NCI-H128 (cell line): ENCODE data around the gene TSPAN31.

Experiments used
- DNase-seq: peaks from one replicate; lab custom pipeline; 2025; ENCODE audit not compliant: unreplicated experiment; lab: John Stamatoyannopoulos, UW

The TSPAN31 gene

DNA sequence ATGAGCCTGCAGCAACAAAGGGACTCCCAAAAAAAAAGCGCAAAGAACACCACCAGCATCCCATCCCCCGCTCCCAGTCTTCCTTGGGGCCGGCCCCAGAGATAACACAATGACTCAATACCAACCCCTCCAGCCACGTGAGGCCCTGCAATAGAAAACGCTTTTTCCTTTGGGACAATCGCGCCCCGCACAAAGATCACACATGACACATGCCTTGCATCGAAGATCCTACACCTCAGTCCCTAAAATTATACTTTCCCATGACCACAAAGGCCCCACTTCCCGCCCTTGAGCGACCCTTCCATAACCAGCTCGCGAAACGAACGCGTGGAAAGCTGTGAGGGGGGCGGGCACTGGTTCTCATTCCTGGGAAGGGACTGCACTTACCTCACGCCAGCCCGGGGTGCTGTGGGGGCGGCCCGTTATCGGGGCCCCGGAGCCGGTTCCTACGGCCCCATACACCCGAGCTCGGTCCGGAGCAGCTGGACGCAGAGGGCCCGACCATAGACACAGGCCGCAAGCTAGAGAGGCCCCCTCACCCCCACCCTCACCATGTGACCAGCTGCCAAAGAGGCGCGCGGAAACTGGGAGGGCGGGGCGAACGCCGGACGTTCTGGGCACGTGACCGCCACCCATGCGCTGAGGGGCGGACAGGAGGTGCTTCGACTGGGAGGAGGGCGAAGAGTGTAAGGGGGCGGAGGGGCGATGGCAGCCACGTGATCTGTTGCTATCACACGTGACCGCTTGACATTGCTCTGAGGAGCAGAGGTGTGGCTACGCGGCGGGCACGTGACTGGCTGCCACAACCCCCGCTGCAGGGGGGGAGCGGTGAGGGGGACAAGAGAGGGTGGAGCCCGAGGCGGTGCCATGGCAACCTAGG, 7.2 kb downstream of the TSPAN31 start, which contains the start of gene CDK4:
Gene CDK4, minus strand, starts transcription at position 523 of the 880 bp plus-strand sequence. CDS start 593 bp downstream, outside the sequence.
- peak; percentile 98 for DNase-seq

GRCh38 chr12:57752668-57753000, 7.8 kb downstream of the TSPAN31 start:
- no peak for DNase-seq

- no peak for DNase-seq
Observed at GRCh38 chr12:57753756-57754337, 9.0 kb downstream of the TSPAN31 start.

DNA sequence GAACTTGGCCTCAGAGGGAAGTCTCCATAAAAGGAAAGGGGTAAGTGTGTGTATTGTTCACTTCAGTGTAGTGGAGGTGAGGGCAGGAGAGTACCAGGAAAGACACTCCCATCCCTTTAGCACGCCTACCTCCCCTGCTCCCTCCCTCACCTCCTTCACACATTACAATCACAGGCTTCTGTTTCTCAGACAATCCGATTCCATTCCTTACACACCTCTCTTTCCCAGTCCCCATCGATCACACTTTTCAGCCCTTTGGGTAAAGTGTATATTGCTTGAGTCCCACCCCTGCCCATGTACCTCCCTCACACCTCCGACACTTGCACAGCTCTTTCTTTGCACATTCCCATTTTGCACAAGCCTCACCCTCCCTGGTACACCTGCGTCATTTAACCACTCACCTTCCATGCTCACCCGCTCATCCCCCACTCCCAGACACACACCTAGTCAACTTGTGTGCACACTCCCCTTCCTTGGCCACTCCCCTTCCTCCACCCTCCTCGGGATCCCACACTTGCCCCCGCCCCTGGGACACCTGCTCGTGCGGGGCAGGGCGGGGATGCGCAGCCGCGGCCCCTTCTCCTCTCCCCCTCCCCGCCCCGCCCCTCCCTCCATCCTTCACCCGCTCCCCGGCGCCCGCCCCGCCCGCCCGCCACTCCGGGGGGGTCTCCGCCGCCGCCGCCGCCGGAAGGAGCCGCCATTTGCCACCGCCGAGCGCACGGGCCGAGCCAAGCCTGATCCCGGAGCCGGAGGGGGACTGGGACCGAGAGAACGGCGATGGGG, 9.8 kb downstream of the TSPAN31 start, which contains the start of gene MARCHF9:
Gene MARCHF9, plus strand, starts transcription at position 693 of the 783 bp plus-strand sequence. CDS start 426 bp downstream, outside the sequence.
- peak; percentile 80 for DNase-seq

- DNase-seq: no peak
Observed at GRCh38 chr12:57755194-57755453, 10.3 kb downstream of the TSPAN31 start.

DNA sequence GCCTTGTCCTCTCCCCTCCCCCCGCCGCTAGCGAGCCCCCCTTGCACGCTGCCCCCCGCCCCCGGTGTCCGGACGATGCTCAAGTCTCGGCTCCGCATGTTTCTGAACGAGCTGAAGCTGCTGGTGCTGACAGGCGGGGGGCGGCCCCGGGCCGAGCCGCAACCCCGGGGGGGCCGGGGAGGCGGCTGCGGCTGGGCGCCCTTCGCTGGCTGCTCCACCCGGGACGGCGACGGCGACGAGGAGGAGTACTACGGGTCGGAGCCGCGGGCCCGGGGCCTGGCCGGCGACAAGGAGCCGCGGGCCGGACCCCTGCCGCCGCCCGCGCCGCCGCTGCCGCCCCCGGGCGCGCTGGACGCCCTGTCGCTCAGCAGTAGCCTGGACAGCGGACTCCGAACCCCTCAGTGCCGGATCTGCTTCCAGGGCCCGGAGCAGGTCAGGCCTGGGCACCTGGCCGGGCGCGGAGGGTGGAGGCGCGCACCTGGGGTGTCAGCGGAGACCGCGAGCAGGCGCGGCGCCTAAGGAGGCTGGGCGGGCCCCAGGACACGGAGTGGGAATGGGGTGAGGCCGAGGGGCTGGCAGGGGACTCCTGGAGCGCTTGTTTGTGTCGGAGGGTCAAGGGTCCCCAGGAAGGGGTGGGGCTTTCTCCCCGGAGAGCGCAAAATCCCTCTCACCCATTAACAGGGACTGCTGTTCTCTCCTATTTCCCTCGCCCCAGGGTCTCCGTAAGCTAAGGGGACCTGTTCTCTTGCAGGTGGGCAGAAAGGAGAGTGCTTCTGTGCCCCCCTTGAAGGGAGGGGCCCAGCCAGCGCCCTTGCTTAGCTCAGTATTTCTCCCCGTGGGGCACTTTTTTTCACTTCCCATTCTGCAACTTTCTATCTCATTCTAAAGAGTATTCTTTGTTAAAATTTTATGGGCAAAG, 10.9 kb downstream of the TSPAN31 start:
- no peak for DNase-seq

DNA sequence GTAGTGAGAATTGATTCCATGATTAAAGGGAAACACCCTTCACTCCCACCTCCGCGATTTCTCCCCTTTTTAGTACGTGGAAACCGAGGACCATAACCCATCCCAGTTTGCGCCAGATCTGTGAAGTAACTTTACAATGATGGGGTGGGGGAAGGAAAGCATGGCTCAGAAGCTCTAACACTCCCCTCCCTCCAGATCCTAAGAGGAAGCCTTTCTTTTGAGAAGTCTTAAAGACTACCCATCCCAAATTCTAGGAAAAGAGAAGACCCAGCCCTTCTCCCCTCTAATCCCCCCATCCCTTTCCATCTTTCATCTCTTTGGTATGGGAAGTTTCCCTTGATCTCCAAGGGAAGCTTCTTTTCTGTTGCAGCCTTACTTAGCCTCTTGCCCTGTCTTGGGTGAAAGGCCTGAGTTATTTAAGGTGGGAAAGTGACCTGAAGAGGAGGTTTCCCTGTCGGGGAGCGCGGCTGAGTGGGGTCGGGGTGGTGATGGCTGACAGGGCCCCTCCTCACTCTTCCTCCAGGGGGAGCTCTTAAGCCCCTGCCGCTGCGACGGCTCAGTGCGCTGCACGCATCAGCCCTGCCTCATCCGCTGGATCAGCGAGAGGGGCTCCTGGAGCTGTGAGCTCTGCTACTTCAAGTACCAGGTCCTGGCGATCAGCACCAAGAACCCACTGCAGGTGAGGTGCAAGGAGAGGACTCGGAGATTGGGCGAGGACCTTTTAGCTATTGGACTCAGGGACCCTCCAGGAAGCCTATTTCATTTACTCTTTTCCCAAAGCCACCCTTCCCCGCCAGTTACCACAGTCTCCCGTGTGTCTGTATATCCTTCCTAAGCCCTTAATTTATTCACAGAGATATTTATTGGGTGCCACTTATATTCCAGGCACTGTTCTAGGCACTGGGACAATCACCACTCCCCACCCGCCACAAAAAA, 11.8 kb downstream of the TSPAN31 start:
- no peak for DNase-seq

- no peak for DNase-seq
Observed at GRCh38 chr12:57757771-57758170, 12.9 kb downstream of the TSPAN31 start.

DNA sequence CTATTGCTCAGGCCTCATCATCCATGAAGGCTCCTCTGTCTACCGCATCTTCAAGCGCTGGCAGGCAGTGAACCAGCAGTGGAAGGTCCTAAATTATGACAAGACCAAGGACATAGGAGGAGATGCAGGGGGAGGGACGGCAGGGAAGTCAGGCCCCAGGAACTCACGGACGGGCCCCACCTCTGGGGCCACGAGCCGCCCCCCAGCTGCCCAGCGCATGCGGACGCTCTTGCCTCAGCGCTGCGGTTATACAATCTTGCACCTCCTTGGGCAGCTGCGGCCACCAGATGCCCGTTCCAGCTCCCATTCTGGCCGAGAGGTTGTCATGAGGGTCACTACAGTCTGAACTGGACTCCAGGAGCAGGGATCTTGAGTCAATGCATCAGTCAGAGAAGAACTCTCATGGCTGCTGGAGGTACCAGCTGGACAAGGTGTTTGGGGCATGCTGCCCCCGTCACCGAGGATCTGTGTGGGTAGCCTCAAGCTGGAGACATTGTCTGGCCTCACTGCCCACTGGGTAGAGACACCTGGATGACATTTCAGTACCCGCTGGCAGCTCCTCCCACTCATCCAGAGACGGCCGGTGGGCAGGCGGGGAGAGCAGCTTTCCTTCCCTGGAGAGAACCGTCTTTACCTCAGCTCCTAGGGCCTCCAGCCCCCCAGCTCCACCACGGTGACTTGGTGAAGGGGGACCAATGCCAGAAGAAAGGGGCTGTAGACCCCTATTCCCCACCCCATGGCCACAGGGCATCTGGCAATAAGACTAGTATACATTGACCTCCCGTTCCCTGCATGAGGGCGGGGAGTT, 13.9 kb downstream of the TSPAN31 start:
- no peak for DNase-seq

DNA sequence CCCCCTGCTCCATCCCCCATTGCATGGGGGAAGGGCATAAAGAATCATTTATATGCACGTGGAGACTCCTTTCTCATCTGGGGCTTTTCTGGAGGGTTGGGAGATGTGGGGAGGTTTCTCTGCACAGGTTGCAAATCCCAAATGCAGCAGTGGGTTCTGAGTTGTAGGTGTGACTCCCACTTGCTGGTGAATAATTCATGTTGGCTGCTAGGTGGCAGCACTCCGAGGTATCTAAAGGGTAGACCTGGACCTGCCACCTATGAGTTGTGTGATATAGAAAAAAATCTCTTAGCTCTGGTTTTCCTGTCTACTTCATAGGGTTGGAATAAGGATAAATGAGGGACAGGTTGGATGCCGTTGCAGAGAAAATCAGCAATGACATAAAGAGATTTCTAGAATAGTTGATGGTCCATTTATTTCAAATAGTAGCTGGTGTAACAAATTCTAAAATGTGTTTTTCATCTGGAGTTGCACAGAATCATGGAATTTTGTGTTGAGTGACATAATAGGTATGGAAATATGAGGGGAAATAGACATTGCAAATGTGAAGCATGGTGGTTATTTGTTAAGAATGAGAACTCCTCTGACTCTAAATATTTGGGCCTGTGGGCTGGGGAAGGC, 14.6 kb downstream of the TSPAN31 start:
- no peak for DNase-seq

- DNase-seq: no peak
Observed at GRCh38 chr12:57760347-57760982, 15.6 kb downstream of the TSPAN31 start.

DNA sequence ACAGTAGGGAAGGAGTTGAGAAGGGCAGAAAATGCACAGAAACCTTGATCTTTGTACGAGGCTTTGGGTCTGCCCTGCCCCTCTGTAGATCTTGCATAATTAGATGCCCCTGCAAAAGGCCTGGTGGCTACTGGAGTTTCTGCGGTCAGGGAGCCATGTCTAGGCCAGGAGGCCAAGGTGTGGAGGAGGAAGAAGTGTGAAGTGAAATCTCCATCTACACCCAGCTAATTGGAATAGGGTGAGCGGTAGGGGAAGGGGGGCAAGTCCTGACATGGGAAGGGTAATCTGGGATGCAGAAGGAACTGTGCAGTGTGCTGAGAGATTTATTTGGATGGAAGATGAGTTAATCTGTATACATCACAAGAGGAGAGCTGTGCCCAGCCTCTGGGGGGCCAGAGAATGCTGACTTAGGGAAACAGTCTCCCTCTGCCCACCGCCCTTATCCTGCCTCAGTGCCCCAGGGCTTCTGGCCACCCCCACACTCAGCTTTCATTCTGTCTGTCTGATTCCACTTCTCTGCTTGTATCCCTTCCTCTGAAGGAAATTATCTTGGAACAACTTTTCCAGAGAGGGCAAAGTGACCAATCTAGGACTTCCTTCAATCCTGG, 16.7 kb downstream of the TSPAN31 start:
- DNase-seq: no peak

DNA sequence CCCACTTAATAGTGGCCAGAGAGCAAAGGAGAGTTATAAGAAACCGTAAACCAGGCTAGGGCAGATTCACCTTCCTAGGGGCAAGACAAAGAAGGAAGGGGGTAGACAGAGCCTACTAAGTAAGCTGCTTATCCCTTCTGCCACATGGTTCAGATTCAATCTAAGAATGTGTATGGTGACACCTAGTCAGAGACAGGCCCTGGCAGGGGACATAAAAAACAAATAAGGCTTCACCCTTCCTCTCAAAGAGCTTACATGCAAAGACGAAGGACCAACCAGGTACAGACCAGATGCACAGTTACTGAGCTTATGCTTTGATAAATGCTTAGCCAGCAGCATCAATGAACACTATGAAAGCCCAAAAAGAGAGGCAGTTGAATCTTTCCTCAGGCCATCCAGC, 17.6 kb downstream of the TSPAN31 start:
- DNase-seq: no peak

DNA sequence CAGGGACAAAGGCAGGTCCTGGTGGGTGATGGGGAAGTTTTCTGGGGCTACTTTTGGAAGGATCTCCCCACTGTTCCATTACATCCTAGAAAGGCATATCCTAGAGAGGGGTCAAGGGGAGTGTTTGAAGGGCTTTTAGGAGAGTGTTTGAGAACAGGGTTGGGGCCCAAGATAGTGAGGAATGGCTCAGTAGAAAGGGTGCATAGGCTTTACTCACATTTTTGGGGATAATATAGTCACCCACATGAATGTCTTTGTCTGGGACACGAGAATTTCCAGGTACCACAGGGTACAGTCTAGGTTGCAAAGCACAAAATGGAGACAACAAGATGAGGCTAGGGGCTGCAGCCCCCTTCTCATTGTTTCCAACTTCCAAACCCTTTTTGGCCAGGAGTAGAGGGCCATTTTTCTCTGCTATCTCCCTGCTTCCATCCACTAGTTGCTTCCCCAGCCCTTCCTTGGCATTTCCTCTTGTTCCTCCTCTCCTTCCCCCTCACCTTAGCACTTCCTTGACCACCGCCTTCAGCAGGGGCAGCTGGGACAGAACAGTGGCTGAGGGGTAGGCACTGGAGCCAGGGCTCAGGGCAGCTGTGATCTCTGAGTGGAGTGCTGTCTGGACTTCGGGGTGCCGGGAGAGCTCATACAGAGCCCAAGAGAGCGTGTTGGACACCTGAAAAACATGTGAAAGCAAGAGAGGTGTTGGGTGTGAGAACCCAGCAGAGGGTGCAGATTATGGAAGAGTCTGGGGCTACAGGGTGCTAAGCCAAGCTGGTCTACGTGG, 19.2 kb downstream of the TSPAN31 start:
- DNase-seq: no peak

- no peak for DNase-seq
Observed at GRCh38 chr12:57764662-57765002, 19.8 kb downstream of the TSPAN31 start.

GRCh38 chr12:57765003-57765697, 20.3 kb downstream of the TSPAN31 start:
- DNase-seq: no peak
